HEK293 (cell line): ENCODE data around the gene CSRNP2.

Source experiments
- CTCF ChIP-seq: fragments of 450-650 bp; formaldehyde crosslinking; IDR thresholded peaks from 2 replicates; pipeline ENCODE4 v1.5.1; 2016; ENCODE audit warnings: missing biosample characterization, missing genetic modification characterization
- MEIS1 ChIP-seq: sonication (generic); formaldehyde crosslinking; IDR thresholded peaks from 2 replicates; pipeline ENCODE4 v1.8.1; 2022; ENCODE audit warnings: missing genetic modification reagents, mild to moderate bottlenecking, borderline replicate concordance
- ZBTB20 ChIP-seq: fragments of 450-650 bp; formaldehyde crosslinking; IDR thresholded peaks from 2 replicates; pipeline ENCODE4 v1.5.1; 2016; ENCODE audit warnings: missing biosample characterization, missing genetic modification characterization
- ZNF138 ChIP-seq: fragments of 450-650 bp; formaldehyde crosslinking; IDR thresholded peaks from 2 replicates; pipeline ENCODE4 v1.5.1; 2016; ENCODE audit warnings: missing biosample characterization, missing genetic modification characterization, borderline replicate concordance
- ZNF280D ChIP-seq: fragments of 450-650 bp; formaldehyde crosslinking; IDR thresholded peaks from 2 replicates; pipeline ENCODE4 v1.5.1; 2016; ENCODE audit warnings: missing biosample characterization, missing genetic modification characterization
- ZNF513 ChIP-seq: fragments of 450-650 bp; IDR thresholded peaks from 2 replicates; pipeline ENCODE4 v1.5.1; 2018; ENCODE audit warnings: missing biosample characterization, missing genetic modification characterization
- ZNF792 ChIP-seq: fragments of 450-650 bp; formaldehyde crosslinking; IDR thresholded peaks from 2 replicates; pipeline ENCODE4 v1.5.1; 2016; ENCODE audit warnings: missing biosample characterization, missing genetic modification characterization

GRCh38 chr12:51108136-51108535 is 24.7 kb upstream of the CSRNP2 start:
- no peak for TF ChIP-seq CTCF (tag by site-specific recombination)
- no peak for TF ChIP-seq ZNF513 (tag by site-specific recombination)
- TF ChIP-seq ZBTB20 (tag by site-specific recombination), result no peak
- no peak for TF ChIP-seq ZNF138 (tag by site-specific recombination)
- no peak for TF ChIP-seq ZNF792 (tag by site-specific recombination)
- no peak for TF ChIP-seq ZNF280D (tag by site-specific recombination)
- TF ChIP-seq MEIS1, result no peak
